ENCODE data around the gene WEE2. TPM values are rescaled to one million over a fixed set of nuclear protein-coding genes. Genes with fewer than 3 reads are reported as not detected.
A peak's percentile ranks its signal among the peaks of the same experiment; 100 is the strongest.

Gene WEE2
- total and polyA plus RNA-seq, 7 experiments from 2014 or later: 0.11 to 0.15 TPM; not detected in 5

- no peak overlapping the region for H3K27ac ChIP-seq (ENCODE audit: low read depth, low read length)
- peak overlapping the region in 5 of 9 donors; percentile 9 to 93 (median 35) for H3K27ac Mint-ChIP-seq
Observed at GRCh38 chr7:141666071-141666470, 42.1 kb upstream of the WEE2 start.

GRCh38 chr7:141668853-141669252 is 39.3 kb upstream of the WEE2 start:
- Histone ChIP-seq H3K4me3 (ENCODE audit: low read length) (no peak overlapping the region), H3K27ac (ENCODE audit: low read depth, low read length) (no peak overlapping the region), H3K9me3 (ENCODE audit: control insufficient read depth in 2 of 3, low read length in 3 of 3) (no peaks in the 10 kb centered on the region), H3K4me1 (ENCODE audit: control insufficient read depth in 2 of 2, insufficient read depth in 2 of 2, low read length in 2 of 2) (no peaks in the 10 kb centered on the region), H3K36me3 (ENCODE audit: control insufficient read depth in 2 of 3, insufficient read depth in 3 of 3, low read length in 3 of 3) (peaks cover 0 to 55% (median 4%) of the 10 kb centered on the region in 3 experiments), H3K27me3 (ENCODE audit: control insufficient read depth in 2 of 2, insufficient read depth in 2 of 2, low read length in 2 of 2) (no peaks in the 10 kb centered on the region)
- Mint-ChIP-seq H3K27ac (peak overlapping the region in 6 of 9 donors; percentile 20 to 67 (median 37)), H3K4me1 (peaks cover 0 to 12% (median 9%) of the 10 kb centered on the region in 7 donors), H3K36me3 (peaks cover 11 to 45% (median 29%) of the 10 kb centered on the region in 5 donors), H3K9me3 (peaks cover 0 to 3% (median 0%) of the 10 kb centered on the region in 11 donors), H3K4me3 (no peak overlapping the region), H3K27me3 (no peaks in the 10 kb centered on the region)
- ChIA-PET CTCF (interaction anchor here (1.8 kb wide), 1 partner anchor 69 kb away, joined by 5 read pairs; the partner anchor contains the start of gene SSBP1), POLR2A (no interaction called here)
- intact Hi-C loops (cut with micrococcal nuclease): no loop called here
- DNase-seq: no peak
- ATAC-seq: no peak

More at GRCh38 chr7:141666071-141666470, 42.1 kb upstream of the WEE2 start:
- no peaks in the 10 kb centered on the region for H3K27me3 ChIP-seq (ENCODE audit: control insufficient read depth in 2 of 2, insufficient read depth in 2 of 2, low read length in 2 of 2)
- ATAC-seq (no peak), DNase-seq (no peak)
- no peaks in the 10 kb centered on the region for H3K4me1 ChIP-seq (ENCODE audit: control insufficient read depth in 2 of 2, insufficient read depth in 2 of 2, low read length in 2 of 2)
- POLR2A ChIA-PET: interaction anchor here (0.6 kb wide), 1 partner anchor 31 kb away, joined by 4 read pairs; no protein-coding TSS in a partner anchor
- H3K27me3 Mint-ChIP-seq: no peaks in the 10 kb centered on the region
- no peak overlapping the region for H3K4me3 Mint-ChIP-seq
- H3K4me3 ChIP-seq (ENCODE audit: low read length): no peak overlapping the region
- peaks cover 0 to 20% (median 6%) of the 10 kb centered on the region in 7 donors for H3K4me1 Mint-ChIP-seq
- H3K36me3 Mint-ChIP-seq: peaks cover 8 to 40% (median 17%) of the 10 kb centered on the region in 5 donors
- CTCF ChIA-PET: interaction anchor here (1.6 kb wide), 1 partner anchor 12 kb away, joined by 6 read pairs; no protein-coding TSS in a partner anchor
- intact Hi-C loops (cut with micrococcal nuclease): no loop called here
- no peaks in the 10 kb centered on the region for H3K9me3 Mint-ChIP-seq
- H3K36me3 ChIP-seq (ENCODE audit: control insufficient read depth in 2 of 3, insufficient read depth in 3 of 3, low read length in 3 of 3): peaks cover 0 to 59% (median 0%) of the 10 kb centered on the region in 3 experiments
- H3K9me3 ChIP-seq (ENCODE audit: control insufficient read depth in 2 of 3, low read length in 3 of 3): no peaks in the 10 kb centered on the region

GRCh38 chr7:141671705-141672496 is 36.3 kb upstream of the WEE2 start:
- Mint-ChIP-seq H3K36me3 (peaks cover 8 to 42% (median 27%) of the 10 kb centered on the region in 5 donors), H3K27me3 (no peaks in the 10 kb centered on the region), H3K4me1 (peaks cover 0 to 31% (median 0%) of the 10 kb centered on the region in 7 donors), H3K9me3 (peaks cover 0 to 3% (median 0%) of the 10 kb centered on the region in 11 donors), H3K4me3 (no peak overlapping the region), H3K27ac (peak overlapping the region in 3 of 9 donors; percentile 12 to 75 (median 41))
- Histone ChIP-seq H3K4me1 (ENCODE audit: control insufficient read depth in 2 of 2, insufficient read depth in 2 of 2, low read length in 2 of 2) (no peaks in the 10 kb centered on the region), H3K9me3 (ENCODE audit: control insufficient read depth in 2 of 3, low read length in 3 of 3) (no peaks in the 10 kb centered on the region), H3K4me3 (ENCODE audit: low read length) (no peak overlapping the region), H3K27me3 (ENCODE audit: control insufficient read depth in 2 of 2, insufficient read depth in 2 of 2, low read length in 2 of 2) (no peaks in the 10 kb centered on the region), H3K27ac (ENCODE audit: low read depth, low read length) (no peak overlapping the region), H3K36me3 (ENCODE audit: control insufficient read depth in 2 of 3, insufficient read depth in 3 of 3, low read length in 3 of 3) (peaks cover 0 to 34% (median 4%) of the 10 kb centered on the region in 3 experiments)
- ChIA-PET POLR2A (no interaction called here), CTCF (no interaction called here)
- DNase-seq (no peak), ATAC-seq (peak; percentile 37)
- intact Hi-C loops (cut with micrococcal nuclease): no loop called here

GRCh38 chr7:141673346-141673745 is 34.8 kb upstream of the WEE2 start:
- Histone ChIP-seq H3K4me3 (ENCODE audit: low read length) (no peak overlapping the region), H3K27me3 (ENCODE audit: control insufficient read depth in 2 of 2, insufficient read depth in 2 of 2, low read length in 2 of 2) (no peaks in the 10 kb centered on the region), H3K4me1 (ENCODE audit: control insufficient read depth in 2 of 2, insufficient read depth in 2 of 2, low read length in 2 of 2) (no peaks in the 10 kb centered on the region), H3K36me3 (ENCODE audit: control insufficient read depth in 2 of 3, insufficient read depth in 3 of 3, low read length in 3 of 3) (peaks cover 0 to 38% (median 4%) of the 10 kb centered on the region in 3 experiments), H3K27ac (ENCODE audit: low read depth, low read length) (no peak overlapping the region), H3K9me3 (ENCODE audit: control insufficient read depth in 2 of 3, low read length in 3 of 3) (no peaks in the 10 kb centered on the region)
- ChIA-PET CTCF (no interaction called here), POLR2A (no interaction called here)
- intact Hi-C loops (cut with micrococcal nuclease): no loop called here
- ATAC-seq: no peak
- Mint-ChIP-seq H3K4me3 (no peak overlapping the region), H3K4me1 (peaks cover 0 to 36% (median 0%) of the 10 kb centered on the region in 7 donors), H3K9me3 (peaks cover 0 to 3% (median 0%) of the 10 kb centered on the region in 11 donors), H3K27me3 (no peaks in the 10 kb centered on the region), H3K36me3 (peaks cover 8 to 42% (median 27%) of the 10 kb centered on the region in 5 donors), H3K27ac (peak overlapping the region in 5 of 9 donors; percentile 18 to 68 (median 30))
- no peak for DNase-seq

- POLR2A ChIA-PET: interaction anchor here (0.6 kb wide), 1 partner anchor 11 kb away, joined by 3 read pairs; no protein-coding TSS in a partner anchor
- CTCF ChIA-PET: interaction anchor here (0.6 kb wide), 1 partner anchor 61 kb away, joined by 3 read pairs; no protein-coding TSS in a partner anchor
- intact Hi-C loops (cut with micrococcal nuclease): loop anchor here (2.0 kb wide), 2 partner anchors 19 to 65 kb away; partner anchors contain the start of gene SSBP1 (in 1 of the 2)
Observed at GRCh38 chr7:141674171-141674671, 33.9 kb upstream of the WEE2 start.

GRCh38 chr7:141674702-141675101 is 33.5 kb upstream of the WEE2 start:
- ChIA-PET CTCF (interaction anchor here (0.6 kb wide), 1 partner anchor 61 kb away, joined by 3 read pairs; no protein-coding TSS in a partner anchor), POLR2A (interaction anchor here (0.6 kb wide), 3 partner anchors 11 to 72 kb away, joined by 3 to 4 read pairs (median 3); no protein-coding TSS in a partner anchor)
- no peaks in the 10 kb centered on the region for H3K27me3 Mint-ChIP-seq
- peaks cover 0 to 3% (median 0%) of the 10 kb centered on the region in 11 donors for H3K9me3 Mint-ChIP-seq
- DNase-seq (no peak), ATAC-seq (peak; percentile 37)
- H3K4me1 ChIP-seq (ENCODE audit: control insufficient read depth in 2 of 2, insufficient read depth in 2 of 2, low read length in 2 of 2): no peaks in the 10 kb centered on the region
- peaks cover 0 to 39% (median 4%) of the 10 kb centered on the region in 3 experiments for H3K36me3 ChIP-seq (ENCODE audit: control insufficient read depth in 2 of 3, insufficient read depth in 3 of 3, low read length in 3 of 3)
- H3K27ac ChIP-seq (ENCODE audit: low read depth, low read length): no peak overlapping the region
- no peak overlapping the region for H3K4me3 ChIP-seq (ENCODE audit: low read length)
- H3K27ac Mint-ChIP-seq: peak overlapping the region in 5 of 9 donors; percentile 12 to 87 (median 51)
- intact Hi-C loops (cut with micrococcal nuclease): loop anchor here (1.0 to 2.0 kb wide), 3 partner anchors 20 to 64 kb away; partner anchors contain the start of gene SSBP1 (in 1 of the 2)
- H3K27me3 ChIP-seq (ENCODE audit: control insufficient read depth in 2 of 2, insufficient read depth in 2 of 2, low read length in 2 of 2): no peaks in the 10 kb centered on the region
- H3K4me1 Mint-ChIP-seq: peaks cover 0 to 45% (median 0%) of the 10 kb centered on the region in 7 donors
- H3K9me3 ChIP-seq (ENCODE audit: control insufficient read depth in 2 of 3, low read length in 3 of 3): no peaks in the 10 kb centered on the region
- peak overlapping the region in 1 of 10 donors; percentile 46 for H3K4me3 Mint-ChIP-seq
- peaks cover 3 to 41% (median 24%) of the 10 kb centered on the region in 5 donors for H3K36me3 Mint-ChIP-seq

More at GRCh38 chr7:141674171-141674671, 33.9 kb upstream of the WEE2 start:
- no peaks in the 10 kb centered on the region for H3K9me3 ChIP-seq (ENCODE audit: control insufficient read depth in 2 of 3, low read length in 3 of 3)
- peaks cover 3 to 41% (median 24%) of the 10 kb centered on the region in 5 donors for H3K36me3 Mint-ChIP-seq
- peaks cover 0 to 38% (median 4%) of the 10 kb centered on the region in 3 experiments for H3K36me3 ChIP-seq (ENCODE audit: control insufficient read depth in 2 of 3, insufficient read depth in 3 of 3, low read length in 3 of 3)
- H3K27me3 Mint-ChIP-seq: no peaks in the 10 kb centered on the region
- ATAC-seq (no peak), DNase-seq (no peak)
- H3K9me3 Mint-ChIP-seq: peaks cover 0 to 3% (median 0%) of the 10 kb centered on the region in 11 donors
- H3K4me3 ChIP-seq (ENCODE audit: low read length): no peak overlapping the region
- H3K27me3 ChIP-seq (ENCODE audit: control insufficient read depth in 2 of 2, insufficient read depth in 2 of 2, low read length in 2 of 2): no peaks in the 10 kb centered on the region
- no peaks in the 10 kb centered on the region for H3K4me1 ChIP-seq (ENCODE audit: control insufficient read depth in 2 of 2, insufficient read depth in 2 of 2, low read length in 2 of 2)
- H3K27ac Mint-ChIP-seq: peak overlapping the region in 5 of 9 donors; percentile 25 to 73 (median 39)
- peaks cover 0 to 43% (median 0%) of the 10 kb centered on the region in 7 donors for H3K4me1 Mint-ChIP-seq
- H3K4me3 Mint-ChIP-seq: no peak overlapping the region
- no peak overlapping the region for H3K27ac ChIP-seq (ENCODE audit: low read depth, low read length)
